ENCODE results near the gene GRIN3A. TPM values are rescaled to one million over a fixed set of nuclear protein-coding genes. Genes with fewer than 3 reads are reported as not detected.

Gene GRIN3A
- total RNA-seq, 4 donors from 2014 or later: not detected

DNA sequence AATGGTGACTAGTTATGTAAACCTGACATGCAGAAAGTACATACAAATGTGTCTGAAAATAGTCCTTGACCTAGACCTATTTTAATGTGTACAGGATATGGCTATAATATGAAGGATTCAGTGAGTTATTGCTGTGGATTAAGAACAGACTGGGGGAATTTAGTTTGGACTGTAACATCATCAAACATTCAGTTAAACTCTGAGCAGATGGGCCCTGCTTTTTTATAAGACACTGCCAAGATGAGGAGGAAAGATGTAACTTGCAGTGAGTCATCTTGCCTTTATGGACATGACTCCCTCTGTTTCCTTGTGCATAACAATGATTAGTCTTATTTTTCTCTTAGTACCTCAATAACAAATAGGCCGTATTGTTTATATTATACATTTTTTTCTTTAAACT is 155.9 kb downstream of the GRIN3A start:
- DNase-seq (ENCODE audit: low spot score) (no peak), ATAC-seq (ENCODE audit: low FRiP score) (no peak)

DNA sequence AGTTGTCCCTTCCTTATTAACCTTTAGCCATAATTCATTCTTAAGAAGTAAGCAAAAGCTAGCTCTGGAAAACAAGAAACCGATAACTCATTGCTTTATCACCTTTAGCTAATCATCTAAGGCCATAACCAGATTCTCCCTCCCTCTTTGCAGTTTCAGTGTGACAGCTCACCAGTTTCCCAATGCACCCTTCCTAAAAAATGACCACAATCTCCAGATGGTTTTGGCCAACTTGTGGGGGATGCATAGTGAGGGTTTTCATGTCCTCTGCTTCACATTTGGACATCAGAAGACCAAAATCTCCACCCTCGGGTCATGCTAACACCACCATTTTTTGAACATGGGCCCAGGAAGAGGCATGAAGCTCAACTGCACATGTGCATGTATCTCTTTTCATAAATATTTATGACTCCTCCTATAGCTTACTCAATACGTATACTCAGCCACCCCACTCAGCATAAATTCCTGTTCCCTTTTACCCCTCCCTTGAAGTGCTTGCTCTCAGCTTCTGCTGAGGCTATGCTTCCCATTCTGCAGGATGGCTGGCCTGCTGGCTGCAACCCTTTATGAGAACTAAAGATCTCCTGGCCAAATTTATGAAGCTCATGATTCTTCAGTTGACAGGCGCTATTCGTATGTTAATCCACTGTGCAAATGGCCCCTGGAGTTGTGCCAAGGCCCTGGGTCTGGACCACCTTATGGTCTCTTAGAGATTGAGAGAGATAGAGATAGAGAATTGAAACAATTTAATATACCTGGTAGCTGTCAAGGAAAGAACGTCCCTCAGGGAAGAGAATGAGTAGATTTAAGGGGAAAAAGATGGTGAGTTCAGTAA is 158.5 kb downstream of the GRIN3A start:
- TF ChIP-seq CTCF (IDR thresholded peaks at IDR 0.05): no peak
- ATAC-seq (ENCODE audit: low FRiP score) (no peak), DNase-seq (ENCODE audit: low spot score) (no peak)

More for the DNA sequence above, 155.9 kb downstream of the GRIN3A start:
- TF ChIP-seq CTCF (IDR thresholded peaks at IDR 0.05): no peak

- ATAC-seq (ENCODE audit: low FRiP score) (no peak), DNase-seq (ENCODE audit: low spot score) (no peak)
- TF ChIP-seq CTCF (IDR thresholded peaks at IDR 0.05): no peak
These were observed 160.1 kb downstream of the GRIN3A start for GRCh38 chr9:101578378-101578777.

- no peak for TF ChIP-seq CTCF (IDR thresholded peaks at IDR 0.05)
- DNase-seq (ENCODE audit: low spot score): no peak
- no peak for ATAC-seq (ENCODE audit: low FRiP score)
These were observed 163.6 kb downstream of the GRIN3A start for GRCh38 chr9:101574731-101575333.

DNA sequence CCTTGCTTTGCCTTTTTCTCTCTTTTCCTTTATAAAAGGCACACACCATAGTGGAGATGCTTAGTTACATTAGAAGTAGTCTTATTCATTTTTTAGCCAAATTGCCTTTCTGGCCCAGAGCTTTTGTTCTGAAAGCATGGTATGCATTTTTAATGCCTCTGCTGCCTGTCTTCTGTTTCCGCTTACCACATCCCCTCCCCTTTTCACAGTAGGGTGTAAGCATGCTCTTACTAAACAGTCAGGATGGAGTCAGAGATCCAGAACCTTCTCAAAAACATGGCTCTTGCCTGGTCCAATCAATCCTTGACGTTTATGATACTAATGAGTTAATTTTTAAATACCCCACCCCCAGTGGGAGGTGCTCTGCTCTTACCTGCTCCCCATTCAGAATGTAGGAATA is 166.1 kb downstream of the GRIN3A start:
- DNase-seq (ENCODE audit: low spot score): no peak
- no peak for ATAC-seq (ENCODE audit: low FRiP score)
- no peak for TF ChIP-seq CTCF (IDR thresholded peaks at IDR 0.05)

DNA sequence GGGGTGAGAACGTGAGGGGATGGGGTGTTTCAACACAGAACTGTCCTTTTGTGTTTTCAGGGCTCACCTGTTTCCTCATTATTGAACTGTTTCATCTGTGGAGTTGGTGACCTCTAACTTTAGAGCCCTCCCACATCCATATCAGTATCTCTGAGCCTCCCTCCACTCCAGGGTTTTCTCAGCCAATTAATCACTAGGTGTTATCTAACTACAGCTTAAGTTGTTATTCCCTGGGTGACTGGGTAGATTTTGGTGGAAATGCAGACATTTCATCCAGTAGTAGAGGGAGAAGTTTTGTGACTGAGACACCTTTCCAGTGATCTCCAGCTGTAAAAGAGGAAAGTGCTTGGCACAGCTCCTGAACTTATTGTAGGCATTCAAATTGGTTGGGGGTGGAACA is 167.3 kb downstream of the GRIN3A start:
- no peak for ATAC-seq (ENCODE audit: low FRiP score)
- TF ChIP-seq CTCF (IDR thresholded peaks at IDR 0.05): no peak
- no peak for DNase-seq (ENCODE audit: low spot score)

All from omental fat pad (tissue), 4 donors.